ENCODE measurements around the gene SBNO1. TPM values are rescaled to one million over a fixed set of nuclear protein-coding genes. Genes with fewer than 3 reads are reported as not detected.

Gene SBNO1
- total RNA-seq, 1 experiment from 2014 or later, result 60.8 TPM

DNA sequence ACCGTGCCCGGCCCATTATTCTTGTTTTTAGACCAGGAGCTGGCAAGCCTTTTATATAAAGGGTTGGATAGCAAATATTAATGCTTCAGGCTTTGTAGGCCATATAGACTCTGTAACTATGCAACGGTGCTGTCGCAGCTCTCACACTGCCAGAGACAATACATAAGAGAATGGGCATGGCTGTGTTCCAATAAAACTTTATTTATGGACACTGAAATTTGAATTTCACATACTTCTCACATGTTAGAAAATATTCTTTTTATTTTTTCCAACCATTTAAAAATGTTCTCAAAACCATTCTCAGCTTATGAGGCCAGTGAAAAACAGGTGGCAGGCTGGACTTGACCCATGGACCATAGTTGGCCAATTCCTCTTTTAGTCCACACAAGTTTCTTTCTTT lies 80.0 kb downstream of the SBNO1 start:
- DNase-seq, result no peak
- CTCF ChIA-PET, result no interaction called here
- Mint-ChIP-seq H3K36me3 (ENCODE audit: insufficient read depth, unreplicated experiment) (peaks cover 20% of the 10 kb centered on the region), H3K27me3 (ENCODE audit: unreplicated experiment) (no peaks in the 10 kb centered on the region), H3K27ac (ENCODE audit: unreplicated experiment) (no peak overlapping the region), H3K4me1 (ENCODE audit: low read depth, unreplicated experiment) (no peaks in the 10 kb centered on the region), H3K4me3 (ENCODE audit: low read depth, unreplicated experiment) (no peak overlapping the region), H3K9me3 (ENCODE audit: low read depth, unreplicated experiment) (no peaks in the 10 kb centered on the region)
- TF ChIP-seq, protein P1, sequence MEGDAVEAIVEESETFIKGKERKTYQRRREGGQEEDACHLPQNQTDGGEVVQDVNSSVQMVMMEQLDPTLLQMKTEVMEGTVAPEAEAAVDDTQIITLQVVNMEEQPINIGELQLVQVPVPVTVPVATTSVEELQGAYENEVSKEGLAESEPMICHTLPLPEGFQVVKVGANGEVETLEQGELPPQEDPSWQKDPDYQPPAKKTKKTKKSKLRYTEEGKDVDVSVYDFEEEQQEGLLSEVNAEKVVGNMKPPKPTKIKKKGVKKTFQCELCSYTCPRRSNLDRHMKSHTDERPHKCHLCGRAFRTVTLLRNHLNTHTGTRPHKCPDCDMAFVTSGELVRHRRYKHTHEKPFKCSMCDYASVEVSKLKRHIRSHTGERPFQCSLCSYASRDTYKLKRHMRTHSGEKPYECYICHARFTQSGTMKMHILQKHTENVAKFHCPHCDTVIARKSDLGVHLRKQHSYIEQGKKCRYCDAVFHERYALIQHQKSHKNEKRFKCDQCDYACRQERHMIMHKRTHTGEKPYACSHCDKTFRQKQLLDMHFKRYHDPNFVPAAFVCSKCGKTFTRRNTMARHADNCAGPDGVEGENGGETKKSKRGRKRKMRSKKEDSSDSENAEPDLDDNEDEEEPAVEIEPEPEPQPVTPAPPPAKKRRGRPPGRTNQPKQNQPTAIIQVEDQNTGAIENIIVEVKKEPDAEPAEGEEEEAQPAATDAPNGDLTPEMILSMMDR (IDR thresholded peaks at IDR 0.05; ENCODE audit: unreplicated experiment), result no peak
- no TSS peak for BruUV-seq (replicated peaks)
- intact Hi-C loops (cut with micrococcal nuclease; ENCODE audit: unreplicated experiment), result no loop called here

DNA sequence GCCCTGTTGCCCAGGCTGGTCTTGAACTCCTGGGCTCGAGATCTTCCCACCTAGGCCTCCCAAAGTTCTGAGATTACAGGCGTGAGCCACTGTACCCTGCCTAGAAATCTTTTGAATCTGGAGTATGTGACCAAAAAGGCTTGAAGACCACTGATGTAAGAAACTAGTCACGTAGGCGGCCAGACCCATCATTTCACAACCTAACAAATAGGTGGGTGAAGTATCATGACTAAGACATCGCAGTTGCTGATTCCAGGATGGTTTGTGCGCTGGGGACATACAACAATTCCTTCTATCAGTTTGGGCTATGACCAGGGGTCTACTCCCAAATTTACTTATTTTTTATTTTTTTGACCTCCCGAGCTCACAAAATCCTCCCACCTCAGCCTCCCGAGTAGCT lies 81.2 kb downstream of the SBNO1 start:
- CTCF ChIA-PET, result no interaction called here
- DNase-seq, result no peak
- no peaks in the 10 kb centered on the region for H3K9me3 Mint-ChIP-seq (ENCODE audit: low read depth, unreplicated experiment)
- no peaks in the 10 kb centered on the region for H3K4me1 Mint-ChIP-seq (ENCODE audit: low read depth, unreplicated experiment)
- peaks cover 13% of the 10 kb centered on the region for H3K36me3 Mint-ChIP-seq (ENCODE audit: insufficient read depth, unreplicated experiment)
- BruUV-seq (replicated peaks), result no TSS peak
- intact Hi-C loops (cut with micrococcal nuclease; ENCODE audit: unreplicated experiment), result no loop called here
- TF ChIP-seq, protein P1 (IDR thresholded peaks at IDR 0.05; ENCODE audit: unreplicated experiment), result no peak
- no peak overlapping the region for H3K4me3 Mint-ChIP-seq (ENCODE audit: low read depth, unreplicated experiment)
- no peaks in the 10 kb centered on the region for H3K27me3 Mint-ChIP-seq (ENCODE audit: unreplicated experiment)
- H3K27ac Mint-ChIP-seq (ENCODE audit: unreplicated experiment), result no peak overlapping the region

- H3K27me3 Mint-ChIP-seq (ENCODE audit: unreplicated experiment), result no peaks in the 10 kb centered on the region
- CTCF ChIA-PET, result interaction anchor here (0.7 kb wide), 1 partner anchor 1195 kb away, joined by 3 read pairs; no protein-coding TSS in a partner anchor
- DNase-seq, result no peak
- no peaks in the 10 kb centered on the region for H3K4me1 Mint-ChIP-seq (ENCODE audit: low read depth, unreplicated experiment)
- TF ChIP-seq, protein P1 (IDR thresholded peaks at IDR 0.05; ENCODE audit: unreplicated experiment), result no peak
- no peak overlapping the region for H3K27ac Mint-ChIP-seq (ENCODE audit: unreplicated experiment)
- BruUV-seq (replicated peaks), result no TSS peak
- no peaks in the 10 kb centered on the region for H3K9me3 Mint-ChIP-seq (ENCODE audit: low read depth, unreplicated experiment)
- no peak overlapping the region for H3K4me3 Mint-ChIP-seq (ENCODE audit: low read depth, unreplicated experiment)
- intact Hi-C loops (cut with micrococcal nuclease; ENCODE audit: unreplicated experiment), result no loop called here
- peaks cover 4% of the 10 kb centered on the region for H3K36me3 Mint-ChIP-seq (ENCODE audit: insufficient read depth, unreplicated experiment)
Measured at GRCh38 chr12:123282111-123282510, 82.5 kb downstream of the SBNO1 start.

- CTCF ChIA-PET, result no interaction called here
- TF ChIP-seq, protein P1 (IDR thresholded peaks at IDR 0.05; ENCODE audit: unreplicated experiment), result no peak
- H3K27me3 Mint-ChIP-seq (ENCODE audit: unreplicated experiment), result no peaks in the 10 kb centered on the region
- DNase-seq, result no peak
- H3K4me3 Mint-ChIP-seq (ENCODE audit: low read depth, unreplicated experiment), result no peak overlapping the region
- no TSS peak for BruUV-seq (replicated peaks)
- no peaks in the 10 kb centered on the region for H3K9me3 Mint-ChIP-seq (ENCODE audit: low read depth, unreplicated experiment)
- intact Hi-C loops (cut with micrococcal nuclease; ENCODE audit: unreplicated experiment), result no loop called here
- no peaks in the 10 kb centered on the region for H3K4me1 Mint-ChIP-seq (ENCODE audit: low read depth, unreplicated experiment)
- no peak overlapping the region for H3K27ac Mint-ChIP-seq (ENCODE audit: unreplicated experiment)
- no peaks in the 10 kb centered on the region for H3K36me3 Mint-ChIP-seq (ENCODE audit: insufficient read depth, unreplicated experiment)
Measured at GRCh38 chr12:123280971-123281370, 83.7 kb downstream of the SBNO1 start.

Measured in Calu3 (cell line).